ENCODE measurements around the gene DENND1A. TPM values are rescaled to one million over a fixed set of nuclear protein-coding genes. Genes with fewer than 3 reads are reported as not detected.

DENND1A gene
- total RNA-seq, 1 experiment from 2014 or later, result 7.2 TPM

DNA sequence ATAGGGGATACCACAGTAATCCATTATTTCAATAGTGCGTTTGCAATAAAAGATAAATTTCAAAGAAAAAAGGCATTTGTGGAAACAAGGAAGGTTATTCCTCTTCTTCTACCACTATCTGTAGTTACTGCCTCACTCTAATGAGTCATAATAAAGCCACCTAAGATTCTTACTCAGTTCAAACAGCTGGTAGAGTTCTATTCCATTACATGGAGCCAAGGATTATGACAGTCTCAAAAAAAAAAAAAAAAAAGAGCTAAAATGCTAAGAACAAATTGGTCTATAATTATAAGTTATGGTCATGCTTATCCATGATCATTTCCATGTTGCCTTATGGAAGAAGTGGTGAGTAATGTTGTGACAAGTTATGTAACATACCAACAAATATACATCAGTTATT is 46.3 kb downstream of the DENND1A start:
- Histone ChIP-seq H3K36me3 (no peaks in the 10 kb centered on the region), H3K27me3 (replicated peaks) (no peaks in the 10 kb centered on the region), H3K4me3 (no peak overlapping the region), H3K27ac (no peak overlapping the region), H3K4me1 (replicated peaks) (no peaks in the 10 kb centered on the region), H3K9me3 (replicated peaks) (no peaks in the 10 kb centered on the region)
- no peak for DNase-seq (ENCODE audit: low read depth in 1 of 2, low spot score in 2 of 2)

DNA sequence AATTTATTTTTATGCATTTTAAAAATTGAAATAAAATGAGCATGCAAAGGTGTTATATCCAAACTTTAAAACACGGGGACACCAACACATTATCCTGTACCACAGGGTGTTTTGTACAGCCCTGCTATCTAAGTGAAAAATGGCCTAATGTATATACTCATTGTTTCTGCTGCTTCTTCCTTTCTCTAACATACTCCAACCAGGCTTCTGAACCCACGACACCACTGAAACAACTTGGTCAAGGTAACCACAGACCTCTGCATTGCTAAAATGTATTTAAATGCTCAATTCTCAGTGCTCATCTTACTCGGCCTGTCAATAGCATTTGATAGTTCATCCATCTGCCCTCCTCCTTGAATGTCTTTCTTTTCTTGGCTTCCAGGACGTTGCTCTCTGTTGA is 48.3 kb downstream of the DENND1A start:
- no peak for DNase-seq (ENCODE audit: low read depth in 1 of 2, low spot score in 2 of 2)
- H3K4me3 ChIP-seq, result no peak overlapping the region
- H3K9me3 ChIP-seq (replicated peaks), result no peaks in the 10 kb centered on the region
- no peak overlapping the region for H3K27ac ChIP-seq
- no peaks in the 10 kb centered on the region for H3K27me3 ChIP-seq (replicated peaks)
- H3K4me1 ChIP-seq (replicated peaks), result no peaks in the 10 kb centered on the region
- no peaks in the 10 kb centered on the region for H3K36me3 ChIP-seq

- DNase-seq (ENCODE audit: low read depth in 1 of 2, low spot score in 2 of 2), result no peak
- Histone ChIP-seq H3K4me1 (replicated peaks) (no peaks in the 10 kb centered on the region), H3K4me3 (no peak overlapping the region), H3K9me3 (replicated peaks) (no peaks in the 10 kb centered on the region), H3K36me3 (no peaks in the 10 kb centered on the region), H3K27me3 (replicated peaks) (no peaks in the 10 kb centered on the region), H3K27ac (no peak overlapping the region)
These were observed 49.5 kb downstream of the DENND1A start for GRCh38 chr9:123880420-123880819.

- no peak overlapping the region for H3K27ac ChIP-seq
- no peak for DNase-seq (ENCODE audit: low read depth in 1 of 2, low spot score in 2 of 2)
- no peaks in the 10 kb centered on the region for H3K9me3 ChIP-seq (replicated peaks)
- no peaks in the 10 kb centered on the region for H3K4me1 ChIP-seq (replicated peaks)
- H3K4me3 ChIP-seq, result no peak overlapping the region
- H3K36me3 ChIP-seq, result no peaks in the 10 kb centered on the region
- H3K27me3 ChIP-seq (replicated peaks), result no peaks in the 10 kb centered on the region
These were observed 53.2 kb downstream of the DENND1A start for GRCh38 chr9:123876750-123877149.

GRCh38 chr9:123872710-123873109 is 57.2 kb downstream of the DENND1A start:
- H3K4me3 ChIP-seq, result no peak overlapping the region
- H3K4me1 ChIP-seq (replicated peaks), result no peaks in the 10 kb centered on the region
- H3K9me3 ChIP-seq (replicated peaks), result no peaks in the 10 kb centered on the region
- H3K27ac ChIP-seq, result no peak overlapping the region
- no peaks in the 10 kb centered on the region for H3K36me3 ChIP-seq
- DNase-seq (ENCODE audit: low read depth in 1 of 2, low spot score in 2 of 2), result no peak
- H3K27me3 ChIP-seq (replicated peaks), result no peaks in the 10 kb centered on the region

DNA sequence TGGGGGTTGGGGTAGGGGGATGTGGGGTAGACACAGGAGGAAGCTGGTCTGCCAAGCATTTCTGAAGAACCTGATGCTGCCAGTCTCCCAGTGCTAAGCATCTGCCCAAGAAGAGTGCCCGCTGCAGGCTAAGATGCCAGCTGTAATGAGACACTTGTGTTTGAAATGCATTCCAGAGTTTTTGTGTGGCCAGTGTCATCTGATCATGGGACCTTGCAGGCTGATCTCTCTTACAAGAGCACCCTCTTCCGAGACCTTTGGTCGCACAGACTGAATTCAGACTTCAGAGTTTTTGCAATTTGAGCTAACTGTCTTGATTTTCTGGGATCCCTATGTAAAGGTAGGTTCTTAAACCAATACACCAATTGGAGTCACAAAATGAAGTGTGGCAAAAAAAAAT is 58.1 kb downstream of the DENND1A start:
- no peaks in the 10 kb centered on the region for H3K36me3 ChIP-seq
- no peak for DNase-seq (ENCODE audit: low read depth in 1 of 2, low spot score in 2 of 2)
- H3K27ac ChIP-seq, result no peak overlapping the region
- H3K27me3 ChIP-seq (replicated peaks), result no peaks in the 10 kb centered on the region
- no peak overlapping the region for H3K4me3 ChIP-seq
- no peaks in the 10 kb centered on the region for H3K9me3 ChIP-seq (replicated peaks)
- H3K4me1 ChIP-seq (replicated peaks), result no peaks in the 10 kb centered on the region

DNA sequence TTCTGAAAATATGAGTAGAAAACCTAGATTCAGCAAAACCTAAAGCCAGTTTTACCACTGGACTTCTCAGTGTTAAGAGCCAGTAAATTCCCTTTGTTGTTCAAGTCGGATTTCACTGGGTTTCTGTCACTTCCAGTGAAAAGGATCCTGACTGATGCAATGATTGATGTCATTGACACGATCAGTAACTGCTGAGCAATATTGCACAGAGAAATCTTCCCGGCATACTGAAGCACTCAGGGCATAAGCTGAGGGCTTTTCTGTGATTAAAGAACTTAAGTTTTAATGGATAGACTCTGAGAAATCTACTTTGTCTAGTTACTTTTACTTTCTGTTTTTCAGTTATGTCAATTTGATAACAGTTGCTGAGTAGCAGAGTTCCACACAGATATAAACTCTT is 61.9 kb downstream of the DENND1A start:
- Histone ChIP-seq H3K9me3 (replicated peaks) (no peaks in the 10 kb centered on the region), H3K4me1 (replicated peaks) (no peaks in the 10 kb centered on the region), H3K4me3 (no peak overlapping the region), H3K36me3 (no peaks in the 10 kb centered on the region), H3K27me3 (replicated peaks) (no peaks in the 10 kb centered on the region), H3K27ac (no peak overlapping the region)
- no peak for DNase-seq (ENCODE audit: low read depth in 1 of 2, low spot score in 2 of 2)

DNA sequence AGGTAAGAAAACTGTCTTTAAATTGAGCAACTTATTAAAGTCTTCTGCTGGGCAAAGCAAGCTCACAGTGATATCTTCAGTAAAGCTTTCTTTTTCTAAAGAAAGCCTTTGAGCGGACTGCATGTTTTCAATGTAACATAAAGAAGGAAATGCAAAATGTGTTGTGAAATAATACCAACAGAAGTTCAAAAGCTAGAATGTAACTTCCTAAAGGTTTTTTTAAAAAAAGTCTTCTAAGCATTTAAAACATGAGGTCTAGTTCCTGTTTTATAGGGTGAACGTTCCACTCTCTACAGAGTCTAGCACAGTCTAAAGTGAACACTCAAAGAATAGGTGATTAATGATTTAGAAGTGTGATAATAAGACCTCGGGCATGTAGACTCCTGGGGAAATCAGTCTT is 62.9 kb downstream of the DENND1A start:
- no peaks in the 10 kb centered on the region for H3K4me1 ChIP-seq (replicated peaks)
- H3K27me3 ChIP-seq (replicated peaks), result no peaks in the 10 kb centered on the region
- no peak overlapping the region for H3K4me3 ChIP-seq
- no peak overlapping the region for H3K27ac ChIP-seq
- H3K36me3 ChIP-seq, result no peaks in the 10 kb centered on the region
- DNase-seq (ENCODE audit: low read depth in 1 of 2, low spot score in 2 of 2), result no peak
- H3K9me3 ChIP-seq (replicated peaks), result no peaks in the 10 kb centered on the region

DNA sequence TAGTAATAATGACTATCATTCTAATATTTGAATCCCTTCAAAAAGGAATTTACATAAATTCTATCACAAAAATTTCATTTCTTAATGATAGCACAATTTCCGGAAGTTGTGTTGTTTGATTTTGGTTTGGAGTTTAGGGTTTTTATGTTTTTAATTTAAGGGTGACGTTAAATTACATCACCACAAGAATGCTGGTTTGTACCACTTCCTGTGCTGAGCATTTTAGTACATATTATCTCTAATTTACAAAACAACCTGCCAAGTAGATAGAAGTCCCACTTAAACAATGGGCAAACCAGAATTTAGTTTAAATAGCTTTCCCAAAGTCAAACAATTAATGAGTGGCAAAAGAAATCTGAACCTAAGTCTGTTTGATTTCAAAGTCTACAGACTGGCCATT is 63.4 kb downstream of the DENND1A start:
- Histone ChIP-seq H3K4me3 (no peak overlapping the region), H3K9me3 (replicated peaks) (no peaks in the 10 kb centered on the region), H3K36me3 (no peaks in the 10 kb centered on the region), H3K4me1 (replicated peaks) (no peaks in the 10 kb centered on the region), H3K27ac (no peak overlapping the region), H3K27me3 (replicated peaks) (no peaks in the 10 kb centered on the region)
- DNase-seq (ENCODE audit: low read depth in 1 of 2, low spot score in 2 of 2), result no peak

DNA sequence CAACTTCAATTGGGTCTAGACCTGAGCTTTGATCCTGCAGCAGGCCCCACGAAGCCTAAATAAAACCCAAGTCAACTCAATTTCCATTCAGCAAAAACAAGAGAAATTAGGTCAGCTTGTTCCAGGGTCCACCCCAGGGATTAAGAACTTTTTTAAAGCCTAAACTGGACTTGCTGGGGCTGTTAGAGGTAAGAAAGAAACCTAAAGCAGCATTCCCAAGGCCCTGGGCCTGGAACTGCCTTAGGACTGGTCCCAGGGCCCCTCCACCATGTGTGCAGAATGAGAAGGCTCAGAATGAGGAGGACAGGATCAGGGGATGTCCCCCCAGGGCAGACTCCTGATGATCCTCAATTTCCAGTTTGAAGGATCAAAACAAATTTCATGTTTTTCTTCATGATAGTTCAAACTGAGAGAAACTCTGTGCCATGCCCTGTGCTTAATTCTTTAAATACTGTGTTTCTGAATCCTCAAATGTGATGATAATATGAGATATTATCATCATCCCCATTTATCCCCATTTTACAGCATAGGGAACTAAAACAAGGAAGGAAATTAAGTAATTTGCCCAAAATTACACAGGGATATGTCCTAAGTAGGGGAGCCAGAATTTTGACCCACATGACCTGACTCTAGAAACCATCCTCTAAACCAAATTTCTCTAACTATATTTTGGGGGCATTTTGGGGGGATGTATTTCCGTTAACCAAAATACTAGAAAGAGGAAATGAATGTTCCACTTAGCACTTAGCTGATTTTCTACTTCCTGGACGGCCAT is 64.5 kb downstream of the DENND1A start:
- no peaks in the 10 kb centered on the region for H3K4me1 ChIP-seq (replicated peaks)
- no peaks in the 10 kb centered on the region for H3K36me3 ChIP-seq
- H3K4me3 ChIP-seq, result no peak overlapping the region
- DNase-seq (ENCODE audit: low read depth in 1 of 2, low spot score in 2 of 2), result no peak
- no peaks in the 10 kb centered on the region for H3K9me3 ChIP-seq (replicated peaks)
- no peaks in the 10 kb centered on the region for H3K27me3 ChIP-seq (replicated peaks)
- no peak overlapping the region for H3K27ac ChIP-seq

GRCh38 chr9:123864251-123864650 is 65.7 kb downstream of the DENND1A start:
- Histone ChIP-seq H3K36me3 (no peaks in the 10 kb centered on the region), H3K27ac (no peak overlapping the region), H3K4me3 (no peak overlapping the region), H3K4me1 (replicated peaks) (no peaks in the 10 kb centered on the region), H3K27me3 (replicated peaks) (no peaks in the 10 kb centered on the region), H3K9me3 (replicated peaks) (no peaks in the 10 kb centered on the region)
- no peak for DNase-seq (ENCODE audit: low read depth in 1 of 2, low spot score in 2 of 2)

DNA sequence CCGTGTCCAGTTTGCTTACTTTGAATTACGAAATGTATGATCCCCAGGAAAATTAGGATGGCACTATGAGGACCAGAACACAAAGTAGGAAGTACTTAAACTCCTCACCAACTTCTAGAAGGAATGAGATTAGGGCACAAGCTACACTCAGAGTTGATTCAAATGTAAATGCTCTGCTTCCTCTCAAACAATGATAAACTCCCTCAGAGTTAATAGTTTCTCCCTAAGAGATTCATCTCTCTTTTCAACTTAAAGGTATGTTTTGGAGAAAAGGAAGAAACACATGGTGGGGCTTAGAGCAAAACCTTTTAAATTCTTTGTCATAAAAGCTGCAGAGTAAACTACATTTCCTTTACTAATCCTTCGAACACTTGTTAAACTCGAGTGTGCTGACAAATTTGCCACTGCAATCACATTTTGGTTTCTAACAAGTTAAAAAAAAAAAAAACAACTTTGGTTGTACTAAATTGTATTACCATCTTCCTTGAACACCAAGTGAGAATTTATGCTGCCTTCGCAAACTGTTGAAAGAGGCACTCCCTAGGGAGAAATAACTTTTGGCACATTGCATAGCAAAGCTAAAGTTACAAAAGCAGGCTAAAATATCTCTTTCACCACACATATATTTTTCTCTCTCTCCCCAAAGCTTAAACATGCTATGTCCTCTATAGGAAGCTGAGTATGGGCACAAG is 66.6 kb downstream of the DENND1A start:
- DNase-seq (ENCODE audit: low read depth in 1 of 2, low spot score in 2 of 2), result no peak
- no peaks in the 10 kb centered on the region for H3K9me3 ChIP-seq (replicated peaks)
- no peaks in the 10 kb centered on the region for H3K36me3 ChIP-seq
- no peak overlapping the region for H3K27ac ChIP-seq
- H3K4me1 ChIP-seq (replicated peaks), result no peaks in the 10 kb centered on the region
- H3K27me3 ChIP-seq (replicated peaks), result no peaks in the 10 kb centered on the region
- H3K4me3 ChIP-seq, result no peak overlapping the region

DNA sequence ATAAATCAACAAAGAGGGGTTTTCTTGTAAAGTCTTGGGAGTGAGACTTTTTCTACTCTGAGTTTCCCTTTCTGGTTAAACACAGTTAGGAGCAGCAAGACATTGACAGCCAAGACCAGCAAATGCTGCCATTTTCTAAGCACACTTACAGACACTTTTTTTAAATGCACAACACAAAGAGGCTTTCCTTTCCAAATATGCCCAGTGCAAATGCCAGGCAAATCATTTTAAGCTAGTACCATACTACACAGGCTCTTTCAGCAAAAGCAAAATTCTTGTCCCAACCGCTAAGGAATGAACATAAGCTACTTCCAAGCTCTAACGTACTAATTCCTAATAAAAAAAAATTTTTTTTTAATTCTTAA is 68.2 kb downstream of the DENND1A start:
- Histone ChIP-seq H3K4me1 (replicated peaks) (no peaks in the 10 kb centered on the region), H3K36me3 (no peaks in the 10 kb centered on the region), H3K27ac (no peak overlapping the region), H3K9me3 (replicated peaks) (no peaks in the 10 kb centered on the region), H3K4me3 (no peak overlapping the region), H3K27me3 (replicated peaks) (no peaks in the 10 kb centered on the region)
- no peak for DNase-seq (ENCODE audit: low read depth in 1 of 2, low spot score in 2 of 2)

DNA sequence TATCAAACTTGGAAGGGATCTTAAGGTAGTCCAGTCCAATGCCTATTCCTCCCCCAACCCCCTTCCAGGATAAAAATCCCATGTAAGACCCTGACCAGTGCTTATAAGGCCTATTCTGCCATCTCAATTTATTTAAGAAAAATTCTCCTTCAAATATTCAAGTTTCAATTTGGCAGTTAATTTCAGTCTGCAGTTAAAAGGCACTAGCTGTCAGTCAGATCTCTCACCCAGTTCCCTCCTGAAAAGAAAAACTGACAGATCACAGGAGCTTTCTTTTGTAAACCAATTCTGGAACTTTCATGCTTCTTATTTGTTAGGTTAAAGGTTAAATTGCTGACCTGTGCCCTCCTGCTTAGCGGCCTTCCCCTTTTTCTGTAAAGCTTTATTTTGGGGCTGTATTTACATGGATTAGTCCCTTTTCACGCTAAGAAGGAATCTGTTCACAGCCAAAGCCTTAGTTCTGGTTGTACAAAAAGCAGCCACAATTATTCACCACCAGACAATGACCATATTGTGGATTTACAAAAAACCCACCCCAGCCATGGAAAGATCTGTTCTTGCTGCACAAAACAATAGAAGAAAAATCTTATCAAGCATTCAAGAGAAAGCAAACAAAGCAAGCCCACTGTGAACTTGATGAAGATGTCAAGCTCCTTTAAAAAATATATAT is 68.7 kb downstream of the DENND1A start:
- Histone ChIP-seq H3K36me3 (no peaks in the 10 kb centered on the region), H3K4me3 (no peak overlapping the region), H3K27ac (no peak overlapping the region), H3K27me3 (replicated peaks) (no peaks in the 10 kb centered on the region), H3K4me1 (replicated peaks) (no peaks in the 10 kb centered on the region), H3K9me3 (replicated peaks) (no peaks in the 10 kb centered on the region)
- no peak for DNase-seq (ENCODE audit: low read depth in 1 of 2, low spot score in 2 of 2)
